ENCODE results near the gene NEK9.

- TF ChIP-seq CTCF (IDR thresholded peaks at IDR 0.05) (no peak), POLR2A (IDR thresholded peaks at IDR 0.05) (no peak)
These were observed 59.6 kb downstream of the NEK9 start for GRCh38 chr14:75067212-75067611.

Data from body of pancreas (tissue), 4 donors.